Measurements from ENCODE around the gene TIE1. TPM values are rescaled to one million over a fixed set of nuclear protein-coding genes. Genes with fewer than 3 reads are reported as not detected.

The TIE1 gene
- total RNA-seq, 1 donor from 2014 or later, result 643 TPM

GRCh38 chr1:43302721-43303470, 2.1 kb downstream of the TIE1 start:
- Mint-ChIP-seq H3K27ac (ENCODE audit: unreplicated experiment) (peak overlapping the region; percentile 65), H3K4me3 (ENCODE audit: unreplicated experiment) (peak overlapping the region; percentile 97), H3K4me1 (ENCODE audit: unreplicated experiment) (peaks cover 73% of the 10 kb centered on the region), H3K27me3 (ENCODE audit: unreplicated experiment) (peaks cover 20% of the 10 kb centered on the region), H3K36me3 (ENCODE audit: low read depth, unreplicated experiment) (peaks cover 50% of the 10 kb centered on the region), H3K9me3 (ENCODE audit: unreplicated experiment) (no peaks in the 10 kb centered on the region)
- TF ChIP-seq, protein P1, sequence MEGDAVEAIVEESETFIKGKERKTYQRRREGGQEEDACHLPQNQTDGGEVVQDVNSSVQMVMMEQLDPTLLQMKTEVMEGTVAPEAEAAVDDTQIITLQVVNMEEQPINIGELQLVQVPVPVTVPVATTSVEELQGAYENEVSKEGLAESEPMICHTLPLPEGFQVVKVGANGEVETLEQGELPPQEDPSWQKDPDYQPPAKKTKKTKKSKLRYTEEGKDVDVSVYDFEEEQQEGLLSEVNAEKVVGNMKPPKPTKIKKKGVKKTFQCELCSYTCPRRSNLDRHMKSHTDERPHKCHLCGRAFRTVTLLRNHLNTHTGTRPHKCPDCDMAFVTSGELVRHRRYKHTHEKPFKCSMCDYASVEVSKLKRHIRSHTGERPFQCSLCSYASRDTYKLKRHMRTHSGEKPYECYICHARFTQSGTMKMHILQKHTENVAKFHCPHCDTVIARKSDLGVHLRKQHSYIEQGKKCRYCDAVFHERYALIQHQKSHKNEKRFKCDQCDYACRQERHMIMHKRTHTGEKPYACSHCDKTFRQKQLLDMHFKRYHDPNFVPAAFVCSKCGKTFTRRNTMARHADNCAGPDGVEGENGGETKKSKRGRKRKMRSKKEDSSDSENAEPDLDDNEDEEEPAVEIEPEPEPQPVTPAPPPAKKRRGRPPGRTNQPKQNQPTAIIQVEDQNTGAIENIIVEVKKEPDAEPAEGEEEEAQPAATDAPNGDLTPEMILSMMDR (IDR thresholded peaks at IDR 0.05; ENCODE audit: unreplicated experiment), result no peak
- no peak for DNase-seq (ENCODE audit: low spot score)

DNA sequence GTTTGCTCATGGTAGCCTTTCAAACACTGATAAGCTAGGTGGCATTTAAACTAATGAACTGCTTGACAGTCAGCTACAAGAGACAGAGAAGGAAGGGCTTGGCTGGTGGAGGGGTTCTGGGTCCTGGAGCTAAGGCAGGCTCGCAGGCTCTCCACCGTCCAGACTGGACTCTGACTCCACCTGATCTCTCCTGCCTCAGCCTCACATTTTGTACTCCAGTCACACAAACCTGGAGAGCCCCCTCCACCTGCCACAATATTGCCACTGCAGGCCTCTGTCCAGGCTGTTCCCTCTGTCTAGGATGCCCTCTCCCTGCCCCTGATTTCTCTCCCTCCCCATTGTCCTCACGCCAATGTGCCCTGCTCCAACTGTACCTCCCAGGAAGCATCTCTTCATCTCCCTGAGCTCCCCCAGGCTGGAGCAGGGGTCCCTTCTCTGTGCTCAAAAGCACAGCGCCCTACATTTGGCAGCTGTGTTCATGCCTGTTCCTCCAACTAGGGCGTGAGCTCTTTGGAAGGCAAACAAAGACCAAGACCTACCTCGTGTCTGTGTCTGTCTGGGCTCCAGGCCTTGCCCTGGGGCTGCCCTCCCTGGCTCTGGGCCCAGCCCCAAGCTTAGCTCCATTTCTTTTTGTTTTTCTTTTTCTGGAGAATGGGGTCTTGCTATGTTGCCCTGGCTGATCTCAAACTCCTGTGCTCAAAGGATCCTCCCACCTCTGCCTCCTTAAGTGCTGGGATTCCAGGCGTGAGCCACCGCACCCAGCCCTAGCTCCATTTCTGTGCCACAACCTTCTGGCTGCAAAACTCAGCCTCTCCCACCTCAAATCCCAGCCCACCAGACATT, 2.9 kb downstream of the TIE1 start:
- TF ChIP-seq, protein P1 (IDR thresholded peaks at IDR 0.05; ENCODE audit: unreplicated experiment), result no peak
- Mint-ChIP-seq H3K4me1 (ENCODE audit: unreplicated experiment) (peaks cover 77% of the 10 kb centered on the region), H3K36me3 (ENCODE audit: low read depth, unreplicated experiment) (peaks cover 58% of the 10 kb centered on the region), H3K27ac (ENCODE audit: unreplicated experiment) (peak overlapping the region; percentile 85), H3K9me3 (ENCODE audit: unreplicated experiment) (no peaks in the 10 kb centered on the region), H3K27me3 (ENCODE audit: unreplicated experiment) (peaks cover 24% of the 10 kb centered on the region), H3K4me3 (ENCODE audit: unreplicated experiment) (peak overlapping the region; percentile 97)
- no peak for DNase-seq (ENCODE audit: low spot score)

DNA sequence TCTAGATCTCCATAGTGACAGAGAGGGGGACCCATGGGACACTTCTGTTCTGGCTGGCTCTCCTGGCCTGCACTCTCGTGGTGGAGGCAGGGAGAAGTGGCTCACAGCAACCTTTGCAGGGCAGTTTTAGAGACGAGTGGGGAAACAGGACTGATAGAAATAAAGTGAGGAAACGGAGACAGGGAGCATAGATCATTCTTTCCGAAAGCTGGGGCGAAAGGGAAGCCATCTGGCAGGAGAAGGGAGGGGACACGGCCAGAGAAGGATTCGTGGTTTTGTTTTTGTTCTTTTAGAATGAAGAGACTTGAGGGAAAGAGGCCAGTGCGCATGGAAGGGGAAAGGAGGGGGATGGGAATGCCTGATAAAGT, 3.5 kb downstream of the TIE1 start:
- peak overlapping the region; percentile 97 for H3K4me3 Mint-ChIP-seq (ENCODE audit: unreplicated experiment)
- H3K4me1 Mint-ChIP-seq (ENCODE audit: unreplicated experiment), result peaks cover 75% of the 10 kb centered on the region
- H3K27me3 Mint-ChIP-seq (ENCODE audit: unreplicated experiment), result peaks cover 24% of the 10 kb centered on the region
- no peaks in the 10 kb centered on the region for H3K9me3 Mint-ChIP-seq (ENCODE audit: unreplicated experiment)
- TF ChIP-seq, protein P1 (IDR thresholded peaks at IDR 0.05; ENCODE audit: unreplicated experiment), result no peak
- no peak for DNase-seq (ENCODE audit: low spot score)
- H3K27ac Mint-ChIP-seq (ENCODE audit: unreplicated experiment), result peak overlapping the region; percentile 85
- H3K36me3 Mint-ChIP-seq (ENCODE audit: low read depth, unreplicated experiment), result peaks cover 62% of the 10 kb centered on the region

GRCh38 chr1:43304771-43305300, 4.1 kb downstream of the TIE1 start:
- peak overlapping the region; percentile 85 for H3K27ac Mint-ChIP-seq (ENCODE audit: unreplicated experiment)
- H3K9me3 Mint-ChIP-seq (ENCODE audit: unreplicated experiment), result no peaks in the 10 kb centered on the region
- TF ChIP-seq, protein P1 (IDR thresholded peaks at IDR 0.05; ENCODE audit: unreplicated experiment), result no peak
- H3K4me1 Mint-ChIP-seq (ENCODE audit: unreplicated experiment), result peaks cover 70% of the 10 kb centered on the region
- DNase-seq (ENCODE audit: low spot score), result no peak
- peaks cover 67% of the 10 kb centered on the region for H3K36me3 Mint-ChIP-seq (ENCODE audit: low read depth, unreplicated experiment)
- H3K27me3 Mint-ChIP-seq (ENCODE audit: unreplicated experiment), result peaks cover 23% of the 10 kb centered on the region
- H3K4me3 Mint-ChIP-seq (ENCODE audit: unreplicated experiment), result peak overlapping the region; percentile 97

Measured in endothelial cell (in vitro differentiated cells).